Duodenal mucosa (tissue), 2 donors: Measurements from ENCODE around the gene REV1.

Experiments
- H3K27ac ChIP-seq: one replicate; pipeline ENCODE4 v1.7.0; 2013; ENCODE audit warnings: low read depth, low read length
- H3K27me3 ChIP-seq, 2 donors: one replicate each; pipeline ENCODE4 v1.7.0; 2013; ENCODE audit warnings: low read length in 2 of 2, control low read depth in 1 of 2; ENCODE audit not compliant: insufficient read depth in 2 of 2, control insufficient read depth in 1 of 2
- H3K36me3 ChIP-seq, 2 donors: one replicate each; pipeline ENCODE4 v1.7.0; 2013; ENCODE audit warnings: low read length in 2 of 2, control low read depth in 1 of 2; ENCODE audit not compliant: insufficient read depth in 2 of 2, control insufficient read depth in 1 of 2
- H3K4me1 ChIP-seq, 2 donors: one replicate each; pipeline ENCODE4 v1.7.0; 2013; ENCODE audit warnings: low read length in 2 of 2, control low read depth in 1 of 2; ENCODE audit not compliant: insufficient read depth in 2 of 2, control insufficient read depth in 1 of 2
- H3K4me3 ChIP-seq, 2 donors: one replicate each; pipeline ENCODE4 v1.7.0; 2013; ENCODE audit warnings: low read length in 2 of 2, low read depth in 1 of 2
- H3K9ac ChIP-seq, 2 donors: one replicate each; pipeline ENCODE4 v1.7.0; 2013; ENCODE audit warnings: low read length in 2 of 2, low read depth in 1 of 2
- H3K9me3 ChIP-seq, 2 donors: one replicate each; pipeline ENCODE4 v1.7.0; 2013; ENCODE audit warnings: low read length in 2 of 2, control low read depth in 1 of 2; ENCODE audit not compliant: control insufficient read depth in 1 of 2

Gene REV1

DNA sequence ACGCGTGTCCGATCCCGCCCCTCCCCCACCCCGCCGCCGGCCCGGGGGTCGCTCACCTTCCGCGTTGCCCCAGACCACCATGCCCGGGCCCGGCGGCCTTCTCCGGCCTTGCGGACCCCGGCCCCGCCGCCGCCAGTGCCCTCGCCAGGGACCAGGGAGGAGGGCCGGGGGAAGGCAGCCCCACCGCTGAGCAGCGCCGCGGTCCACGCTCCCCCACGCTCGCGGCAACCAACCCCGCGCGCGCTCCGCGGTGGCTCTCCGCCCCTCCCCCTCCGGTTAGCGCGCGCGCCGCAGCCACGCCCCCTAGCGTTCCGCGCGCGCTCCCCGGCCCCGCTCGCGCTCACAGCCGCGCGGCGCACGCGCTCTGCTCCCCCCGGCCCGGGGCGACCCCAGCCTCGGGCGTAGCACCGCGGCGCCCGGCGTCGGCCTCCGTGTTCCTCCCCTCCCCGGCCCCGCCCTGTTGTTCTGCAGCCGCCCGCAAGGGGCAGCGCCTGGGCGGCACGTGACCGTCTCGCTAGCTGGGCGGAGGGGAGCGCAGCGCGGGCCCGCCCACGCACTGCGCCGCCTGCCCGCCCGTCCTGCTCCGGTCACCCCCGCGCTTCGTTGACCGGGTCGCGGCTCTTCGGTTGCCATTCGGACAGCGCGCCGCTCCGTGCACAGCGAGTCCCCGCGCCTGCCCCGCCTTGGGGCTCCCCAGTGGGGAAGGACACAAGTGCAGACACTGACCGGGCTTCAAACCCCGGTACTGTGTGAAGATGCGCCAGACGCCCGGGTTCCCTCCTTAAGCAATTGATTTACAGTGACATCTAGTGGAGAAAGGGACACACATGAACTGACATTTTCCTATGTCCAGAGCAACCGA lies at the start of gene REV1:
TSS of gene REV1 (minus strand) at position 257 of the 862 bp plus-strand sequence. CDS start 25,042 bp downstream, outside the sequence.
- Histone ChIP-seq H3K36me3 (no peaks in the 10 kb centered on the region), H3K27ac (peak within 1 kb of the TSS; percentile 71), H3K9me3 (no peaks in the 10 kb centered on the region), H3K4me3 (peak within 1 kb of the TSS; percentile 87 to 89), H3K9ac (peak within 1 kb of the TSS; percentile 73 to 78), H3K4me1 (peaks cover 15 to 23% of the 10 kb centered on the region in 2 donors), H3K27me3 (no peaks in the 10 kb centered on the region)

DNA sequence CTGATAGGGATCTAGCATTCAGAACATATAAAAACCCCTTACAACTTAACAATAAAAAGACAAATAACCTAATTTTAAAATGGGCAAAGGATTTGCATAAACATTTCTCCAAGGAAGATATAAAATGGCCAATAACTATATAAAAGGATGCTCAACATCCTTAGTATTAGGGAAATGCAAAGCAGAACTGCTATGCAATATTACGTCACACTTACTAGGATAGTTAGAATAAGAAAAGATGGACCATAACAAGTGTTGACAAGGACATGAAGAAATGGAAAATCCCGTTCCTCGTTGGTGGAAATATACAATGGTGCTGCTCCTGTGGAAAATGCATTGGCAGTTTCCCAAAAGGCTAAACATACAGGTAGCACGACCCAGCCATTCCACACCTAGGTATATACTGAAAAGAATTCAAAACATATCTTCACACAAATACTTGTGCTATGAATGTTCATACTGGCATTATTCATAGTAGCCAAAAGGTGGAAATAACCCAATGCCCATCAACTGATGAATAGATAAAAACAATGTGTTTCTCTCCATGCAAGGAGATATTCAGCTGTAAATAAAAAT lies 48.2 kb upstream of the REV1 start:
- Histone ChIP-seq H3K9ac (no peak overlapping the region), H3K27ac (no peak overlapping the region), H3K36me3 (no peaks in the 10 kb centered on the region), H3K4me3 (no peak overlapping the region), H3K4me1 (peaks cover 4% of the 10 kb centered on the region in 2 donors), H3K27me3 (no peaks in the 10 kb centered on the region), H3K9me3 (no peaks in the 10 kb centered on the region)

DNA sequence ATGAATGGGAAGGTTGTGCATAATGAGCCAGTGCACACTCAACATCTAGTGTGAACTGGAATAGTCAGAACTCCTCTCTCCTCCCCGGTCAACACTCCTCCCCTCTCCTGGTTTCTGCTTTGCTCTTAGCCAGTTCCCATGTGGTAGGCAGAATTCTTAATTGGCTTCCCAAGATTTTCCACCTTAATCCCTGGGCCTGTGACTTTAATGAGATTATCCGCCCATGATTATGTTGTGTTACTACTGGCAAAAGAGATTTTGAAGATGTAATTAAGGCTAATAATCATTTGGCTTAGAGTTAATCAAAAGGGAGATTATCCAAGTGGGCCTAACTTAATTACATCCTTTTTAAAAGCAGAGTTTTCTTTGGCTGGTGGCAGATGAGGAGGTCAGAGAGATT lies 34.2 kb upstream of the REV1 start:
- no peaks in the 10 kb centered on the region for H3K36me3 ChIP-seq
- H3K27ac ChIP-seq, result no peak overlapping the region
- H3K9me3 ChIP-seq, result no peaks in the 10 kb centered on the region
- no peaks in the 10 kb centered on the region for H3K4me1 ChIP-seq
- no peak overlapping the region for H3K9ac ChIP-seq
- peaks cover 0 to 4% of the 10 kb centered on the region in 2 donors for H3K27me3 ChIP-seq
- no peak overlapping the region for H3K4me3 ChIP-seq

DNA sequence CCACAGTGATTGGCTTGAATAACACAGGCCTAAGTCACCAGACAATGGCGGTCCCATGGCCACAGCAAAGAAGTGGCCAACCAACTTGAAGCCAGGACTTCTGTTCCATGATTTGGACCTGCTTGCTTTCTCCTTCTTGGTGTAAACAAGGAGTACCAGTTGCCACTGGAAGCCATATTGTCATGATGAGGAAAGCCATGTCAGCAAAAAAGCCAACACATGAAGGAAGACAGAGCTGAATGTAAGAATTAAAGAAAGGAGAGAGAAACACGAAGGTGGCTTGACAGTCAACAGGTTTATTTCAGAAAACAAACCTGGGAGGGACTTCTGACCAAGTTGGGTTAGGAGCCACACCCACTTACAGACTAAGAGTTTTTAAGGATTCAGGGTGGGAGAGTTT lies 32.3 kb upstream of the REV1 start:
- no peaks in the 10 kb centered on the region for H3K27me3 ChIP-seq
- H3K9ac ChIP-seq, result no peak overlapping the region
- H3K4me1 ChIP-seq, result no peaks in the 10 kb centered on the region
- no peak overlapping the region for H3K27ac ChIP-seq
- H3K9me3 ChIP-seq, result no peaks in the 10 kb centered on the region
- no peak overlapping the region for H3K4me3 ChIP-seq
- no peaks in the 10 kb centered on the region for H3K36me3 ChIP-seq

DNA sequence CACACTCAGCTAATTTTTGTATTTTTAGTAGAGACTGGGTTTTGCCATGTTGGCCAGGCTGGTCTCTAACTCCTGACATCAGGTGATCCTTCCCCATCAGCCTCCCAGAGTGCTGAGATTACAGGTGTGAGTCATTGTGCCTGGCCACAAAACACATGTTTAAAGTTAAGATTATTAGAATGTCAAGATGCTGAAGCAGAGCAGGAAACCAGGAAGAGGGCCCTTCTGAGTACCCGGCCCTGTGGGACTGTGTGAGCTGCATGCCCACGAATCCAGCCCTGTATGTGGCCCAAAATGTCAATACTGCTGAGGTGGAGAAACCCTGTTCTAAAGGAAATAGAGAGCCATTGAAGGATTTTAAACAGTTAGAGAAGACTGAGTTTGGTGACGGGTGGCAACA lies 31.0 kb upstream of the REV1 start:
- Histone ChIP-seq H3K27ac (no peak overlapping the region), H3K27me3 (no peaks in the 10 kb centered on the region), H3K4me3 (no peak overlapping the region), H3K9ac (no peak overlapping the region), H3K9me3 (no peaks in the 10 kb centered on the region), H3K4me1 (no peaks in the 10 kb centered on the region), H3K36me3 (no peaks in the 10 kb centered on the region)

DNA sequence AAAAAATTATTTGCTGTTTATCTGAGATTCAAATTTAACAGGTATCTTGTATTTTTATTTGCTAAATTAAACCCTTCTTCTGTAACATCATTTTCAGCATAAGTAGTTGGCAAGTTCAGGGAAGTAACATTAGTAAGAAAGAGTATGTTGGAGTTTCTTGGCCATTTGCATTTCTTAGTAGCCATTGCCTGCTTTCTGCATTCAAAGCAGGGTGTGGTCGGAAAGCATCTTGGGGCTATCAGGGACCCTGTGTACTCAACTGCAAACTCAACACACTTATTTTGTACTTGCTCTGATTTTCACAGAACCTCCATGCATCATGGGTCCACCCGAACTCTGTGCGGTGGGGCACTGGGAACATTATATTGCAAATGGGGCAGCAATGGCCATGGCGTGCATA lies 30.4 kb upstream of the REV1 start:
- Histone ChIP-seq H3K9me3 (no peaks in the 10 kb centered on the region), H3K4me3 (no peak overlapping the region), H3K36me3 (no peaks in the 10 kb centered on the region), H3K4me1 (no peaks in the 10 kb centered on the region), H3K9ac (no peak overlapping the region), H3K27me3 (no peaks in the 10 kb centered on the region), H3K27ac (no peak overlapping the region)

DNA sequence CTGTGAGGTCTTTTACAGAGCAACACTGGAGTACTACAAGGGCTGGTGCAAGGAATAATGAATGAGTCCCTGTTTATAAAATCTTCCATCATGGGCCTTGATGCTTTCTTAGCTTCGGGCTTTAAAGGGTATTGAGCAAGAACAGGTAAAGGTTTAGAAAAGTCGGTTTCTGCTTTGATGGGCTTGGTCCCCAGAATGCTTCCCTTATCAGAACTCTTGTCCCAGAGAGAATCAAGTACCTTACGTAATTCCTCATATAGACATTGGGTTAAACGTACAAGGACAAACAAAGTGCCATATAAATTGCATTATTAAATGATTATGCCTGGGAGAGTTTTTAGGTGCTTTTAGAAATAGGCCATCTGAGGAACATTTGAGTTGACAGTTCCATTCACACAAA lies 24.5 kb upstream of the REV1 start:
- no peaks in the 10 kb centered on the region for H3K9me3 ChIP-seq
- H3K27me3 ChIP-seq, result no peaks in the 10 kb centered on the region
- H3K4me3 ChIP-seq, result no peak overlapping the region
- H3K4me1 ChIP-seq, result no peaks in the 10 kb centered on the region
- no peak overlapping the region for H3K9ac ChIP-seq
- no peaks in the 10 kb centered on the region for H3K36me3 ChIP-seq
- no peak overlapping the region for H3K27ac ChIP-seq

DNA sequence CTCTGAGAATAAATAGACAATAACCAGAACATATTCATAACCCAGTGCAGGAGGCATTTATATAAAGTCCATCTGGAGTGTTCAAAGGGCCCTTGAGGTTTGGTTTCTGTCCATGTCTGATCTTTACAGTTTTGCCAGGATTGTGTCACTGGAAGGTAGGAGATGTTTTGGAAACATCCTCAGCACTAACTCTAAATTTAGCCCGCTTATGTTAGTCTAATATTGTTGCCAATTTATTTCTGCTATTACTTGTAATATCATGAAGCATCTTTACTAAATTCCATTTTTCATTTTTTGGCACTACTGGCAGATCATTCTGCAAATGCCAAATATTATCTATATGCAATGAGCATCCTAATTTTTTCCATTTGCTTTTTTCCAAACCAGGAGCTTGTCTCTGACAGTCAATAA lies 22.4 kb upstream of the REV1 start:
- no peak overlapping the region for H3K9ac ChIP-seq
- no peaks in the 10 kb centered on the region for H3K9me3 ChIP-seq
- no peak overlapping the region for H3K27ac ChIP-seq
- H3K4me1 ChIP-seq, result no peaks in the 10 kb centered on the region
- no peaks in the 10 kb centered on the region for H3K27me3 ChIP-seq
- H3K36me3 ChIP-seq, result no peaks in the 10 kb centered on the region
- H3K4me3 ChIP-seq, result no peak overlapping the region

DNA sequence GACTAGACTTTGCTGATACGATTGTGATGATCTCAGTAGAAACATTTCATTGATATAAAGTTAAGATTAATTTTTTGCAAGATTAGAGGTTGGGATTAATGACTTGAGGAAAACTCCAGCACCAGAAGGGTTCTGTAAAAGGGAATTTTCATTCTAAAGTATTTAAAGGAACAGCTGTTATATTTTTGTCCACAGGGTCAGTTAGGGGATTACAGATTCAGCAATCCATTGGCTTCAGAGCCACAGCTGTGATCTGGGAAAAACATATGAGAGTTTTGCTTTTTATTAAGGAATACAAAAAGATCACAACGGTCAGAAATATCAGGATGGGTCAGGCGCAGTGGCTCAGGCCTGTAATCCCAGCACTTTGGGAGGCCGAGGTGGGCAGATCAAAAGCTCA lies 19.6 kb upstream of the REV1 start:
- H3K9me3 ChIP-seq, result no peaks in the 10 kb centered on the region
- H3K9ac ChIP-seq, result no peak overlapping the region
- no peak overlapping the region for H3K4me3 ChIP-seq
- no peaks in the 10 kb centered on the region for H3K4me1 ChIP-seq
- no peaks in the 10 kb centered on the region for H3K27me3 ChIP-seq
- no peaks in the 10 kb centered on the region for H3K36me3 ChIP-seq
- H3K27ac ChIP-seq, result no peak overlapping the region

DNA sequence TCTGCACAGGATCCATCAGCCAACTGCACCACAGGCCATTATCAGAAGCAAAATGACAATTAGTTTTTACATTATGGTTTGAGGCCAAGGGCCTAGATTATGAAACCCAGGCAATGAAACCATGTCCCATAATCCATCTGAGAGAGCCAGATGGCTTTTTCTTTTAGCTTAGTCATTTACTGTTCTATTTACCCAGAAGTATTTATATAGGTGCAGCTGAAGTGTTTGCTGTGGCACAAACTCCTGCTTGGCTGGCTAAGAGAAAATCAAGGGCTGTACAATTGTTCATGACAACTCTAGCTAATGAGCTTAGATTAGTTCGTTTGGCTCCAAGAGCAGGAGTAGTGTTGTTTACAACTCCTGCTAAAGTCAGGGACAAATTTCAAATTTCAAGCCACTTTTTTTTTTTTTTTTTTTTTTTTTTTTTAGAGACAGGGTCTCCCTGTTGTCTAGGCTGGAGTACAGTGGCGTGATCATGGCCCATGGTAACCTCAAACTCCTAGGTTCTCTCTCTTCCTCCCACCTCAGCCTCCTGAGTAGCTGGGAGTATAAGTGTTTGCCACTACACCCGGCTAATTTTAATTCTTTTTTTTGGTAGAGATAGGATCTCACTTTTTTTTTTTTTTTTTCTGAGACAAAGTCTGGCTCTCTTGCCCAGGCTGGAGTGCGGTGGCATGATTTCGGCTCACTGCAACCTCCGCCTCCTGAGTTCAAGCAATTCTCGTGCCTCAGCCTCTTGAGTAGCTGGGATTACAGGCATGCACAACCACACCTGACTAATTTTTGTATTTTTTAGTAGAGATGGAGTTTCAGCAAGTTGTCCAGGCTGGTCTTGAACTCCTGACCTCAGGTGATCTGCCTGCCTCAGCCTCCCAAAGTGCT lies 18.4 kb upstream of the REV1 start:
- Histone ChIP-seq H3K36me3 (no peaks in the 10 kb centered on the region), H3K9ac (no peak overlapping the region), H3K4me1 (peaks cover 0 to 4% of the 10 kb centered on the region in 2 donors), H3K4me3 (no peak overlapping the region), H3K27ac (no peak overlapping the region), H3K9me3 (no peaks in the 10 kb centered on the region), H3K27me3 (no peaks in the 10 kb centered on the region)
